GM21526 (cell line): ENCODE results near the gene STOM.

ENCODE experiments used
- ATAC-seq: cut with Tn5 transposase; IDR thresholded peaks from one replicate; pipeline ENCODE4 v1.9.1; 2021; ENCODE audit warnings: moderate library complexity; ENCODE audit not compliant: unreplicated experiment, low FRiP score

Gene STOM

DNA sequence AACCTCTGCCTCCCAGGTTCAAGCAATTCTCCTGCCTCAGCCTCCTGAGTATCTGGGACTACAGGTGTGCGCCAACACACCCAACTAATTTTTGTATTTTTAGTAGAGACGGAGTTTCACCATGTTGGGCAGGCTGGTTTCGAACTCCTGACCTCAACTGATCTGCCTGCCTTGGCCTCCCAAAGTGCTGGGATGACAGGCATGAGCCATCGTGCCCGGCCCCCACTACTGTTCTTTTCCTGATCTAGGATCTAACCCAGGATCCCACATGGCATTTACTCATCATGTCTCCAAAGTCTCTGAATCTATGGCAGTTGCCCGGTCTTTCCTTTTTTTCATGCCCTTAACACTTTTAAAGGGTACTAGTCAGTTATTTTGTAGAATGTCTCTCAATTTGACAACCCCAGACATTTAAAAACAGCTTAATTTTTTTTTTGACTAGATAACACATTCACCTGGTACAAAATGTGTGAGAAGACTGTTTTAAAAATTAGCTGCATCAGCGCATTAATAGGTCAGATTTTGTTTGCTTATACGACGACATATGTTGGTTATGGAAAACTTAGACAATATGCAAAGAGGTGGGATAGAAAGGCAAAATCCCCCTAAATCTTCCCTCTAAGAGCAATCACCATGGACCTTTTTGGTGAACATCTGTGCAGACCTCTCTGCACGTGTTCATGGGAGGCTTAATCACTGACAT lies 46.5 kb downstream of the STOM start:
- no peak for ATAC-seq

DNA sequence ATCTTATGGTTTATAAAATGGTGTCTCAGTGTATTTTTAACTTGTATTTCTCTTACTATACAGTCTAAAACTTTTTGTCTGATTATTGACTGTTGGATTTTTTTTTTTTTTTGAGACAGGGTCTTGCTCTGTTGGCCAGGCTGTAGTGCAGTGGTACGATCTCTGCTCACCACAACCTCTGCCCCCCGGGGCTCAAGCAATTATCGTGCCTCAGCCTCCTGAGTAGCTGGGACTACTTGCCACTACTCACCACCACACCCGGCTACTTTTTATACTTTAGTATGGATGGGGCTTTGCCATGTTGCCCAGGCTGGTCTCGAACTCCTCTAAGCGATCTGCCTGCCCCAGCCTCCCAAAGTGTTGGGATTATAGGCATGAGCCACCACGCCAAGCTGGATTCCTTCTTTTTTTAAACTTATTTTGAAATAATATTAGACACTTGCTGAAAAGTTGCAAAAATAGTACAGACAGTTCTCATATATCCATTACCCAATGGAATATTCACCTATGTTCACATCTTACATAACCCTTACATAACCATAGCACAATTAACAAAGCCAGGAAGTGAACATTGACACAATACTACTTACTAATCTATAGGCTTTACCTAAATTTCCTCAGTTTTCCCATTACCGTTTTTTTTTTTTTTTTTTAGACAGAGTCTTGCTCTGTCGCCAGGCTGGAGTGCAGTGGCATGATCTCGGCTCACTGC lies 47.2 kb downstream of the STOM start:
- ATAC-seq = no peak

DNA sequence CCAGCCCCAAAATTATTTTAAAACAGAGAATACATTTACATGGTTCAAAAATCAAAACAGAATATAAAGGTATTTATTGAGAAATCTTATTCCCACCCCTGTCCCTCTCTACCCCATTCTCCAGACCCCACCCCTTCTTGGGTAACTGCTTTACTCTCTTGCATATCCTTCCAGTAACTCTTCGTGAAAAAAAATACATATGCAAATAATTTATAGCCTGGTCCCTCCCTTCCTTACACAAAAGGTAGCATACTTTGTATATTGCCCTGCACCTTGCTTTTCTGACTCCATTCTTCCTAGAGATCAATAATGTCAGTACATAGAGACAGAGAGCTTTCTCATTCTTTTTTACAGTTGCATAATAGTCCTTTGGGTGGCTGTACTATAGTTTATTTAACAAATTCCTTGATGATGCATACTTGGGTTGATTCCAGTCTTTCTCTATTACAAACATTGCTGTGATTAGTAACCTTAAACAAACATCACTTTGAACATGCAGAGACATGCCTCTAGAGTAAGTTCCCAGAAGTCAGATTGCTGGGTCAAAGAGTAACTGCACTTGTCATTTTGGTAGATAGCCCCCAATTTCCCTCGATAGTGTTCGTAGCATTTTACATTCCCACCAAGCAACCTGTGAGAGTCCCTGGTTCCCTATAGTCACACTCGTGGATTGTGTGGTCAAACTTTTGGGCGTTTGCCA lies 47.9 kb downstream of the STOM start:
- ATAC-seq = no peak

DNA sequence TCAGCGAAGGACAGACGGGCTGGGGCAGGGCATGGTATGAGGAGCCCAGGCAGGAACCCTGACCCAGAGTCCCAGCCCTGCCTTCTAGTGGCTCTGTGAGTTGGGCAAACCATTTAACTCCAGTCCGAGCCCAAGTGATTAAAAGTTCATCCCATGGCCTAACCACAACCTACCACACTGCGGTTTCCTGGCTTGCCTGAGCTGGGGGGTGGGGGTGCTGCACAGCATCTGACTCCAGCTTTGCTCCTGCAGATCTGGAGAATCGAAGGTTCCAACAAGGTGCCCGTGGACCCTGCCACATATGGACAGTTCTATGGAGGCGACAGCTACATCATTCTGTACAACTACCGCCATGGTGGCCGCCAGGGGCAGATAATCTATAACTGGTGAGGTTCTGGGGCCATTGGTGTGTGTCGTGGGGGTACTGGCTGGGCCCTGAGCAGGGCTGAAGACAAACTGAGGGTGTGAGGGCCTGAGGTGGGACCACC lies 49.0 kb downstream of the STOM start:
- ATAC-seq = no peak

DNA sequence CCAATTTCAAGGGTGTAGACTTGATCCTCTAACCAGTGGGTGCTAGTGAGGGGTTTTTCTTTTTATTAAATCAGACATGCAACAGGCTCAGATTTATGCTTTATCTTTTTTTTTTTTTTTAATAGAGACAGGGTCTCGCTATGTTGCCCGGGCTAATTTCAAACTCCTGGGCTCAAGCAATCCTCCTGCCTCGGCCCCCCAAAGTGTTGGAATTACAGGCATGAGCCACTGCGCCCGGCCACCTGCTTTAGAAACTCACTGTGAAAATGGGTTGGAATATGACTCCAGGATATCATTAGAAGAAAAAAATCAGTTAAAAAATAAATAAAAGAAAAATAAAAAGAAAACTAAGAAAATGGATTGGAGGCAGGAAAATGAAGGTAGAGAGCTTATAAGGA lies 50.7 kb downstream of the STOM start:
- ATAC-seq = no peak

DNA sequence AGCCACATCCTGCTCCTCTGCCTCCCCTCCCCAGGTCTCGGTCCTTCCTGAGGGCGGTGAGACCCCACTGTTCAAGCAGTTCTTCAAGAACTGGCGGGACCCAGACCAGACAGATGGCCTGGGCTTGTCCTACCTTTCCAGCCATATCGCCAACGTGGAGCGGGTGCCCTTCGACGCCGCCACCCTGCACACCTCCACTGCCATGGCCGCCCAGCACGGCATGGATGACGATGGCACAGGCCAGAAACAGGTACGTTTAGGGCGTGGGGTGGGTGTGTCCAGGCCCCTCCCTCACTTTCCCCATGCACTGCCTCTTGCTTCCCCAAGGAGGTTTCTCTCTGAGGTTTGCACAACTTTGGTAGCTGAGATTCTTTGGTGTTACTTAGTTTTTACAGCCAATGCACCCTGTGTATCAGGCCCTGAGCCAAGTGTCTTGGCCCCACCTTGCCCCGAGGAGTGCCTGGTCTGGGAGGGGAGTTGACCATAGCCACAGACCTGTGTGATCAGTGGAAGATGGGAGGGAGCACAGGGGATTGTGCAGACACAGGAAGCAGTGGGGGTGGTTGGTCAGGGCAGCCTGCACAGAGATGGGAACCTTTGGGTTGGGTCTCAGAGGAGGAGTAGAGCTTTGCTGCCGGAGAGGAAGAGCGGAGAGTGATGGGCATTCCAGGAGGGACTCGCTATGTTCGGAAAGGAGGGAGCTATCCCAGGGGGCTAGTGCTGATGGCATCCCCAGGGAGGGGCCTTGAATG lies 51.2 kb downstream of the STOM start:
- ATAC-seq = no peak

DNA sequence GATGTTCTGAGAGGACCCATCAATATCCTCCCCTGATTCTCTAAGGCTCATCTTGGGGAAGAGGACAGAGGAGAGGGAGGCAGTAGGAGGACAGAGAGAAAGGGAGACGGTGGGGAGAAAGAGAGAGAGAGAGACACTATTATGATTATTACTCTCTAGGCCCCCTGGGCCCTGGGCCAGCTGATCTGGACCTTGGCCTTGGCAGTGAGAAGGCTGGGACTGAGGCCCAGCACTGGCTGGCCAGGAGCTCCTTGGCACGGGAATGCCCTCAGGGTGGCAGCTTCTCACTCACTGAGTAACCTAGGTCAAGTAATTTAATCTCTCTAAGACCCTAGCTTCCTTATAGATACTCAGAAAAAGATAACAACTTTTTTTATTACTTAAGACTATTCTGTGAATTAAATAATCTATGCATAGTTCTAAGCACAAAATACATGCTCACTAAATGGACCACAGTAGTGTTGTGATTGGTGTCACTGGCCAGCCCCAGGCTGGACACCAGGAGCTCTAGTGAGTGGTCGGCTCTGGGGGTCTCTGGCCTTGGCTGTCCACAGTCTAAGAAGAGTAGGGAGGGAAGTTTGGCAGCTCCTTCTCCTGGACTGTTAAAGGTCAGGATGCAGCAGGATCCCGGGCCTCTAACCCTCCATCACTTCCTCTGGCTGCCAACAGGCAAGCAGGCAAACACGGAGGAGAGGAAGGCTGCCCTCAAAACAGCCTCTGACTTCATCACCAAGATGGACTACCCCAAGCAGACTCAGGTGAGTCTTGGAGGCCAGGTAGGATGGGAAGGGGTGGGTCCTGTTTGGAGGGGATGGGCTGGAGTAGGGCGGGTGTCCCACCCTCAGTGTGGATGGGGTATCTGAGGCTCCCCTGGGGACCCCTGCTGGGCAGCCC lies 52.1 kb downstream of the STOM start:
- no peak for ATAC-seq

DNA sequence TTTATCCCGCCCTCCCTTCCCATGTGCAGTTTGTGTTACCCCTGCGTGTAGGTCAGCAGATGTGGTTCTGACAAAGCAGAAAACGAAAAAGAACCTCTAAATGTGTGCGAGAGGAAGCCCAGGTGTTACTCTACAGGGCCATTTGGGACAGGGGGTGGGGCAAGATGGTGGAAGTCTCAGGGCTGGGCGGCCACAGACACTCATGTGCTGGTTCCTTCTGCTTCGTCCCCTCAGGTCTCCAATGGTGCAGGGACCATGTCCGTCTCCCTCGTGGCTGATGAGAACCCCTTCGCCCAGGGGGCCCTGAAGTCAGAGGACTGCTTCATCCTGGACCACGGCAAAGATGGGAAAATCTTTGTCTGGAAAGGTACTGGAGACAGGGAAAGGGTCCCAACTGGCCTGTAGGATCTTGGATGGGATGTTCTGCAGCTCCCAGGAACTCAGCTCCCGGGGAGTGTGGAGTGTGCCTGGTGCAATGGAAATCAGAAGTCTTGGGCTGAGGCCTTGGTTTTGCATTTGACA lies 53.1 kb downstream of the STOM start:
- ATAC-seq = no peak

DNA sequence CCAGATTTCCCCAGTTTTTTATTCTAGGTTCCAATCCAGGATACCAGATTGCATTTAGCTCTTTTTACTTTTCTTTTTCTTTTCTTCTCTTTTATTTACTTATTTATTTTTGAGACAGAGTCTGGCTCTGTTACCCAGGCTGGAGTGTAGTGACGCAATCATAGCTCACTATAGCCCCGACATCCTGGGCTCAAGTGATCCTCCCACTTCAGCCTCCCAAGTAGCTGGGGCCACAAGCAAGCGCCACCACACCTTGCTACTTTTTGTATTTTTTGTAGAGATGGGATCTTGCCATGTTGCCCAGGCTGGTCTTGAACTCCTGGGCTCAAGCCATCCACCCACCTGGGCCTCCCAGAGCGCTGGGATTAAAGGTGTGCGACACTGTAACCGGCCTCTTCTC lies 53.7 kb downstream of the STOM start:
- no peak for ATAC-seq

DNA sequence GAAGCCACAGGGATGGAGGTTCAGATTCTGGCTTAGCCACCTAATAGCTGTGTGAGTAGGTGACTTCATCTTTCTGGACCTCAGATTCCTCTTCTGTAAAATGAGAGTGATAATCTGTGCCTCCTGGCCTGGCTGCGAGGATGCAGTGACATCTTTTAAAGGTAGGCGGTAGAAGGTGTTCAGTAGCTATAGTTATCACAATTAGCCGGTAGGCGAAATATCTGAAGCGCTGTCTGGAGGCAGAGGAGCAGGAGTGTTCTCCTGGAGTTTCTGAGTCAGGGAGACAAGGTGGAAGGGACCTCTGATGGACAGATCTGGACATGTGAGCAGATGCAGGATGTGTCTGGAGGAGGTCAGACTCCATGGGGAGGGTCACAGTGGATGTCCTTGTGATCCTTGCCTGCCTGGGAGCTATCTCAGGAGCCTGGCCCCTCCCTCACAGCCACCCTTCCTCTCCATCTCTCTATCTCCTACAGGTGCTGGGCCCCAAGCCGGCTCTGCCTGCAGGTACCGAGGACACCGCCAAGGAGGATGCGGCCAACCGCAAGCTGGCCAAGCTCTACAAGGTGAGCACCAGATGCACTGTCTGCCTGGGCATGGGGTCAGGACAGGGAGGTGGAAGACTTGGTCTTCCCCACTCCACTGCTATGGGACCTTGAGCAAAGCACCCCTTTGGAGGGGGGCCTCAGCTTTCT lies 56.4 kb downstream of the STOM start:
- ATAC-seq = no peak

DNA sequence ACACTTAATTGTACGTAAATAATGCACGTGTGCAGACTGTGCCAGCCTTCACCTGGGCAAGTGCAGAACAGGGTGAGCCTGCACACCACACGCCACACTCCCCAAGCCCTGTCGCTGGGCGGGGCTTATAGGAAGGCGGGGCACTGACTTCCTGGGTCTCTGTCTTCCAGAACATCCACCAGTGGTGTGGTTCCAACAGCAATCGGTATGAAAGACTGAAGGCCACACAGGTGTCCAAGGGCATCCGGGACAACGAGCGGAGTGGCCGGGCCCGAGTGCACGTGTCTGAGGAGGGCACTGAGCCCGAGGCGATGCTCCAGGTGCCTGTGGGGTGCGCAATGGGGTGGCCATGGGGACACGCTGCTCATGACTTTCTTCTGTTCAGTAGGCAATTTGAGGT lies 57.9 kb downstream of the STOM start:
- no peak for ATAC-seq

DNA sequence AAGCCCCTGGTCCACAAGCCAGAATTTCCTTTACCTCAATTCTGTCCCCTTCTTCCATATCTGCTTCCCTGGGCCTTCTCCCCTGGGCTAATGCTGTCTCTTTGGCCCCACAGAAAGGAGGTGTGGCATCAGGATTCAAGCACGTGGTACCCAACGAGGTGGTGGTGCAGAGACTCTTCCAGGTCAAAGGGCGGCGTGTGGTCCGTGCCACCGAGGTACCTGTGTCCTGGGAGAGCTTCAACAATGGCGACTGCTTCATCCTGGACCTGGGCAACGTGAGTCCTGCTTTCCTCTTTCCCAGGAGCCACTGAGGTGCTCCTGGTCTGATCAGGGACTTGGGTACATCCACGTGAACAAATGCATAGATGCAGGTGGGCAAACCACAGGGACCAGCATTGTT lies 59.5 kb downstream of the STOM start:
- ATAC-seq = no peak

DNA sequence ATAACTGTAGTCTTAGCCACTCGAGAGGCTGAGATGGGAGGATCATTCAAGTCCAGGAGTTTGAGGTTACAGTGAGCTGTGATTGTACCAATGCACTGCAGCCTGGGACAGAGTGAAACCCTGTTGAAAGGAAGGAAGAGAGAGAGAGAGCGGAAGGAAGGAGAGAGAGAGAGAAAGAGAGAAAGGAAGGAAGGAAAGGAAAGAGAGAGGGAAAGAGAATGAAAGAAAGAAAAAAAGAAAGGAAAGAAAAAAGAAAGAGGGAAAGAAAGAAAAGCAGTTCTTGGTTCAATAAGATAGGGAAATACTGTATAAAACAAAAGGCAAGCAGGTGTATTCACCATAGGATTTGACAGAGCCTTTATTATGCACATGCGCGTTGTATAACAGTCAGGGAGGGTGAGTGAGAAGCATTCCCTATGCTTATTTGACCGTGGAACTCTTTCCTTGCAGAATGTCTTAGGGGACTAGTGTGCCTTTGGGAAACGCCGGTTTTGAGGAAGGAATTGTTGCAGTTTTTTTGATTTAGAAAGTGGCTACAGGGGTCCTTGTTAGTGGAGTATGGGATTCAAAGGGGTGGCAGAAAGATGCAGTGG lies 60.1 kb downstream of the STOM start:
- no peak for ATAC-seq

DNA sequence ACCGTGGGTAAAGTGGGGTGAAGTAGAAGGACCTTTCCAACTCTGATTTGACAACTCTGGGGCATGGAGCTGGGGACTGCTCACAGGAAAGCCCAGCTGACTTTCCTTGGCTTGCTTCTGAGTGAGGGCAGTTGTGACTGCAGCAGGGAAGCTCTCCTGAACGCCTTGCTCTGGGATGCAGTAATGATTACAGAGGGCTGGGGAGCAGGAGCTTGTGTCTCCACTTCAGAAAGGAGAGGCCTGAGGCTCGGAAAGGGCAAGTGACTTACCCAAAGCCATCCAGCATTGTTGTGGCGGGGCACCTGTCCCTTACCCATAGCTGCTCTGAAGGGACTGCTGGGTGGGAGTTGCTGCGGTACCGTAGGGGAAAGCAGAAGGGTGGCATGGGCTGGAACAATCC lies 60.9 kb downstream of the STOM start:
- ATAC-seq = no peak

DNA sequence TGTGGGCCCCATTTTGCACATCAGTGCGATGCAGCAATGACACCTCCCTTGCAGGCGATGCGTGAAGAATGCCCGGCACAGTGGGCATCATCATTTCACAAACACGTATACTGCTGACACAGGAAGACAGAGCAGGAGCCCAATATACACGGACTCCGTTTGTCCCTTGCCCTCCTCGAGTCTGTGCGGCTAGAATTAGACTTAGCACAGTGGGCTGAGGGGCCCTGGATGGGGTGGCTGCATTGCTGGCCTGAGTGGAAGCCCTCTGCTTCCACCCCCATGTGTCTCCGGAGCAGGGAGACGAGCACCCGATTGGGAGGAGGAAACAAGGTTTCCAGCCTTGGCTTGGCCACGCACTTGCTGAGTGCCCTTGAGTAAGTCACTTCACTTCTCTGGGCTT lies 61.3 kb downstream of the STOM start:
- ATAC-seq = no peak

DNA sequence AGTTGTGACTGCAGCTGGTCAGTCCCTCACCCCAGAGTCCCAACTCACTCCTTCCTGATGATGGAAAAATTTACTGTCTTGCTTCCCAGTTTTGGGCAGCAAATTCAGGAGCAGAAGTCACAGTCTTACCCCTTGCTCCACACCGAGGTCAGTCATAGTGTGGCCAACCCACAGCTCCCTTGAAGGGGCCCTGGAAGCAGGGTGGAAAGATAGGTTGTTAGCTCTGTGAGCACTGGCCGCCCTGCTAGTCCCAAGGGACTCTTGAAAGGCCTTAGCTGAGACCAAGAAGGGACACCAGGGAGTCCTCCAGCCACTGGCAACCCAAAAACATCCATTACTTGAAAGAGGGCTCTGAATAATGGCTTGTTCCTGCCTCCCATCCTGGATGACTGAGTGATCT lies 62.1 kb downstream of the STOM start:
- no peak for ATAC-seq

DNA sequence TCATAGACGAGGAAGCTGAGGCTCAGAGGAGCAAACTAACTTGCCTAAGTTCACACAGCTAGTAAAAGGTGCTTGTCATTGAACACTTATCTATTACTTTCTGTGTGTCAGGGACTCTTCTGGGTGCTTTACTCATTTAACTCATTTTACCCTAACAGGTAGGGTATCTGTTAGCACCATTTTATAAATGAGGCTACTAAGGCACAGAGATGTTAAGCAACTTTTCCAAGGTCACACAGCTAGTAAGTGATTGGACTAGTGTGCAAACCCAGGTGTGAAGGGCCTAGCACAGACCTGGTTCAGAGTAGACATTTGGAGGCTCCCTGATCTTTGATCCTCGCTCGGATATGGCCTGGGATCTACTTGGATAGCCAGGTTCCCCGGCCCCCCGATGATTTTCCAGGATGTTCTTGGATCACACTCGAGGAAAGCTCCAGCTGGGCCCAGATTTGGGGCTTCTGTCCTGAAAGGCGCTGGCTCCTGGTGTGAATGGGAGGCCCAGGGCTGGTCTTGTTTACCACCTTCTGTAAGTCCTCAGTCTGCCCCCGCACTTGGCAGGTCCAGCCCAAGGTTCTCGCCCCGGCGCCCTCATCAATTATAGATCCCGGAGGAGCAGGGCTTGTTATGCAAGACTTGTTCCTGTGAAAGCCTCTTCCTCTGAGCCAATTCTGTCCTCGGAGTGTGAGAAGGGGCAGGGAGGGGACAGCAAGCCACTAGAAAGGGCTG lies 64.6 kb downstream of the STOM start:
- no peak for ATAC-seq

DNA sequence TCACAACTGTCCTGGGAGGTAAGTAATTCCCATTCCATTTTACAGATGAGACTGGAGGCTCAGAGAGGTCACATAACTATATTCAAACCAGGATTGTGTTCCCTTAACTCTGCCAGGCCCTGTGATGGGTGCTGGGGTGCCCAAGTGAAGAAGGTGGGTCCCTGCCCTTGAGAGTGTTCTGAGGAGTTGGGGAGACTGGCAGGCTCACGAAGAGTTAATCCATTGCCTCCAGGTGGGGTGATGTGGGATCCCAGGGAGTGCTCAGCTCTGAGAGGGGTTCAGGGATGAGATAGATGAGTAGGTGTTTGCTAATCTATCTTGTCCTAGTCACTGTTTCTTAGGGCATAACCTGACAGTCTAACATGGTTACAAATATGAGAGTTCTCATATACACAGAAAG lies 65.3 kb downstream of the STOM start:
- ATAC-seq = no peak
